Muscle of leg (tissue), 11 donors: ENCODE results near the gene TMEM101. TPM values are rescaled to one million over a fixed set of nuclear protein-coding genes. Genes with fewer than 3 reads are reported as not detected.
"Not testable (repeated sequence)": the region's sequence is repeated elsewhere in the genome, so short reads cannot be mapped to it uniquely, and the experiment has no call there.

ENCODE experiments used
- DNase-seq: peaks from one replicate; pipeline ENCODE4 v3.0.0; 2013
- H3K27ac ChIP-seq: one replicate; pipeline ENCODE4 v1.5.1; 2013; ENCODE audit warnings: mild to moderate bottlenecking, low read length, control low read depth
- H3K27me3 ChIP-seq: one replicate; pipeline ENCODE4 v1.6.1; 2013; ENCODE audit warnings: low read length; ENCODE audit not compliant: control insufficient read depth, insufficient read depth
- H3K36me3 ChIP-seq: one replicate; pipeline ENCODE4 v1.6.1; 2013; ENCODE audit warnings: low read length; ENCODE audit not compliant: control insufficient read depth, insufficient read depth
- H3K4me1 ChIP-seq: one replicate; pipeline ENCODE4 v1.6.1; 2013; ENCODE audit warnings: low read length; ENCODE audit not compliant: control insufficient read depth, insufficient read depth
- H3K4me3 ChIP-seq: one replicate; pipeline ENCODE4 v1.5.1; 2013; ENCODE audit warnings: low read length, control low read depth
- H3K9me3 ChIP-seq: replicated peaks from 2 replicates; pipeline ENCODE4 v1.6.1; 2013; ENCODE audit warnings: low read depth, low read length; ENCODE audit not compliant: control insufficient read depth
- WGBS: methylation state at CpG from one replicate; pipeline ENCODE4 v1.1.5; 2013; ENCODE audit warnings: missing lambda C conversion rate; ENCODE audit not compliant: insufficient coverage; 5-methylcytosine and 5-hydroxymethylcytosine counted together
- polyA plus RNA-seq, 8 donors: library from polyadenylated mRNA; unstranded; fragments of 120-200 nt; gene quantifications; one replicate each; pipeline versions ENCODE4 v1.2.1 to v1.2.3, GENCODE V29; 2013; ENCODE audit warnings: inconsistent platforms in 1 of 8, low replicate concordance in 1 of 8; ENCODE audit not compliant: insufficient read length in 8 of 8, insufficient read depth in 1 of 8
- total RNA-seq: library from RNA; stranded (reverse); fragments of 120-200 nt; gene quantifications from one replicate; pipeline ENCODE4 v1.2.4, GENCODE V29; 2013

TMEM101 gene
- total and polyA plus RNA-seq, 9 donors = 28.6 to 39.7 (median 32.2) TPM

DNA sequence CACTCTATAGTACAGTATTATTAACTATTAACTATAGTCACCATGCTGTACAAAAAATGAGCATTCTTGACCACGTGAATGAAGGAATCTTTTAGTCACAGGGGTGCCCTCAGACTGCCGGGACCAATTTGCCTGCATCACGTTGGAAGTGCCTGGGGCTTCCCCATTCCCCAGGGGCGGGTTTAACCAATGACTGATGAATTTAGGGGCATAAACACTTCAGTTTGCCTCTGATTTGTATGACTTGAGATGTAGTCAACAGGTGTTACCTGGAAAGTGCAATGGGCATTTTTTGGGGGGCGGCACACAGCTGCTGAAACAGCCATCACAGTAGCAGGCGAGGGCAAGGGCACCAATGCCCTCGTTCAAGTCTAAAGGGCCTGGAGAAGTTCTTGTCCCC is 52.3 kb downstream of the TMEM101 start:
- no peaks in the 10 kb centered on the region for H3K4me1 ChIP-seq
- no peaks in the 10 kb centered on the region for H3K36me3 ChIP-seq
- H3K9me3 ChIP-seq = no peaks in the 10 kb centered on the region
- peaks cover 27% of the 10 kb centered on the region for H3K27me3 ChIP-seq
- no peak overlapping the region for H3K4me3 ChIP-seq
- 57% methylated on average over 6 of the region's 7 CpGs for WGBS
- H3K27ac ChIP-seq = no peak overlapping the region
- no peak for DNase-seq

DNA sequence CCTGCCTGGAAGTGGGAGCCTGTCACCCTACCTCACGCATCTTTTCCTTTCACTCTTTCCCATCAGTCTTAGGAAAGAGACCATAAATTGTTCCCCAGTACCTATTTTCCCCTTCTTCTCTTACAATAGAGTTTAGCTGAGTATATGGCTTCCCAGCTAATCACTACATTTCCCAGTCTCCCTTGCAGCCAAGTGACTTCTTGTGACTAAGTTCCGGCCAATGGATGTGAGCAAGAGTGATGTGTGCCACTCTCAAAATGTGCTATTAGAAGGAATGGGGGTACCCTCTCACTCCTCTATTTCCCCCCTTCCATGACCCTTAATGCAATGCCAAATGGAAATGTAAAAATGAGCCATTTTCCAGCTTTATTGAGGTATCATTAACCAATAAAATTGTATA is 52.8 kb downstream of the TMEM101 start:
- no peaks in the 10 kb centered on the region for H3K4me1 ChIP-seq
- no CpG with 5 or more reads among the region's 2 CpGs for WGBS
- H3K9me3 ChIP-seq = no peaks in the 10 kb centered on the region
- H3K27me3 ChIP-seq = peaks cover 25% of the 10 kb centered on the region
- no peak overlapping the region for H3K27ac ChIP-seq
- H3K36me3 ChIP-seq = no peaks in the 10 kb centered on the region
- no peak overlapping the region for H3K4me3 ChIP-seq
- DNase-seq = no peak

DNA sequence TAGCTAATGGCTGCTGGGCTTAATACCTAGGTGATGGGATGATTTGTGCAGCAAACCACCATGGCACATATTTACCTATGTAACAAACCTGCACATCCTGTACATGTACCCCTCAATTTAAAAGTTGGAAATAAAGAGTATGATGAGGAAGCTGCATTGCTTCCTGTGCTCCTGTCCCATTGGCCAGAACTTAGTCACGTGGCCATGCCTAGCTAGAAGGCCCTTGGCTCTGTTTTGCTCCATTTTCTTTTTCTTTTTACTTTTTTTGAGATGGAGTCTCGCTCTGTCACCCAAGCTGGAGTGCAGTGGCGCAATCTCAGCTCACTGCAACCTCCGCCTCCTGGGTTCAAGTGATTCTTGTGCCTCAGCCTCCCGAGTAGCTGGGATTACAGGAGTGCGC is 53.5 kb downstream of the TMEM101 start:
- H3K27me3 ChIP-seq = peaks cover 29% of the 10 kb centered on the region
- H3K27ac ChIP-seq, H3K4me3 ChIP-seq, H3K4me1 ChIP-seq, DNase-seq, H3K36me3 ChIP-seq, H3K9me3 ChIP-seq: not testable (repeated sequence)
- WGBS = 92% methylated on average over 4 of the region's 6 CpGs

Other genes starting within 250 kb of the TMEM101 start
- 61.0 TPM for gene DUSP3, start 236.0 kb downstream of the TMEM101 start, total RNA-seq
- 10 to 100 TPM; 52.2 to 72.6 (median 65.5) TPM for gene DUSP3, start 236.0 kb downstream of the TMEM101 start, polyA plus RNA-seq
- under 0.01 TPM for gene CFAP97D1, start 234.5 kb downstream of the TMEM101 start, total RNA-seq
- under 1 TPM in 2 of 8 donors, not detected in 6; 0.04 to 0.05 TPM for gene CFAP97D1, start 234.5 kb downstream of the TMEM101 start, polyA plus RNA-seq
- gene MPP3, start 181.8 kb downstream of the TMEM101 start, total RNA-seq = 7.1 TPM
- gene MPP3, start 181.8 kb downstream of the TMEM101 start, polyA plus RNA-seq = 1 to 10 TPM; 3.6 to 6.7 (median 6.1) TPM
- 2.3 TPM for gene CD300LG, start 167.8 kb downstream of the TMEM101 start, total RNA-seq
- gene CD300LG, start 167.8 kb downstream of the TMEM101 start, polyA plus RNA-seq = 1 to 10 TPM; 1.5 to 3.9 (median 2.0) TPM
- gene MPP2, start 107.4 kb downstream of the TMEM101 start, total RNA-seq = 1.5 TPM
- 1 to 10 TPM; 2.6 to 5.6 (median 3.8) TPM for gene MPP2, start 107.4 kb downstream of the TMEM101 start, polyA plus RNA-seq
- 0.18 TPM for gene PPY, start 72.5 kb downstream of the TMEM101 start, total RNA-seq
- gene PPY, start 72.5 kb downstream of the TMEM101 start, polyA plus RNA-seq = under 1 TPM in 5 of 8 donors, not detected in 3; 0.27 to 0.57 (median 0.50) TPM
- gene PYY, start 61.0 kb downstream of the TMEM101 start, total RNA-seq = not detected
- gene PYY, start 61.0 kb downstream of the TMEM101 start, polyA plus RNA-seq = under 1 TPM in 2 of 8 donors, not detected in 6; 0.17 to 0.80 TPM
- gene NAGS, start 10.3 kb downstream of the TMEM101 start, total RNA-seq = 0.58 TPM
- gene NAGS, start 10.3 kb downstream of the TMEM101 start, polyA plus RNA-seq = 1 to 10 TPM in 1 of 8 donors, under 1 TPM in 7; 0.38 to 2.3 (median 0.61) TPM
- 14.4 TPM for gene LSM12, start 51.7 kb upstream of the TMEM101 start, total RNA-seq
- gene LSM12, start 51.7 kb upstream of the TMEM101 start, polyA plus RNA-seq = 10 to 100 TPM; 23.6 to 32.6 (median 28.0) TPM
- 16.1 TPM for gene G6PC3, start 55.8 kb upstream of the TMEM101 start, total RNA-seq
- 10 to 100 TPM; 33.6 to 43.8 (median 37.9) TPM for gene G6PC3, start 55.8 kb upstream of the TMEM101 start, polyA plus RNA-seq
- 52.2 TPM for gene HDAC5, start 108.7 kb upstream of the TMEM101 start, total RNA-seq
- gene HDAC5, start 108.7 kb upstream of the TMEM101 start, polyA plus RNA-seq = 10 to 100 TPM; 44.4 to 64.4 (median 52.0) TPM
- gene HROB, start 127.0 kb upstream of the TMEM101 start, total RNA-seq = 1.2 TPM
- gene HROB, start 127.0 kb upstream of the TMEM101 start, polyA plus RNA-seq = 1 to 10 TPM; 2.1 to 3.4 (median 2.5) TPM
- gene ASB16, start 155.7 kb upstream of the TMEM101 start, total RNA-seq = 3.3 TPM
- gene ASB16, start 155.7 kb upstream of the TMEM101 start, polyA plus RNA-seq = 10 to 100 TPM in 6 of 8 donors, 1 to 10 TPM in 2; 7.7 to 17.9 (median 12.3) TPM
- gene TMUB2, start 172.0 kb upstream of the TMEM101 start, total RNA-seq = 33.6 TPM
- 10 to 100 TPM; 38.2 to 53.2 (median 45.1) TPM for gene TMUB2, start 172.0 kb upstream of the TMEM101 start, polyA plus RNA-seq
- 31.8 TPM for gene ATXN7L3, start 184.9 kb upstream of the TMEM101 start, total RNA-seq
- gene ATXN7L3, start 184.9 kb upstream of the TMEM101 start, polyA plus RNA-seq = 10 to 100 TPM; 46.1 to 58.2 (median 55.5) TPM
- gene UBTF, start 204.7 kb upstream of the TMEM101 start, total RNA-seq = 54.3 TPM
- 10 to 100 TPM; 66.4 to 88.6 (median 76.5) TPM for gene UBTF, start 204.7 kb upstream of the TMEM101 start, polyA plus RNA-seq